Prostate gland (tissue), 2 donors: ENCODE measurements around the gene EBNA1BP2. TPM values are rescaled to one million over a fixed set of nuclear protein-coding genes. Genes with fewer than 3 reads are reported as not detected.
A peak's percentile ranks its signal among the peaks of the same experiment; 100 is the strongest.
"Not testable (repeated sequence)": the region's sequence is repeated elsewhere in the genome, so short reads cannot be mapped to it uniquely, and the experiment has no call there.

Experiments
- DNase-seq: peaks from one replicate; pipeline ENCODE4 v3.0.0-alpha.2; 2019; ENCODE audit warnings: low spot score
- H3K27ac ChIP-seq, 2 donors: fragments of 200-600 bp; sonication (generic); 2 replicates each; pipeline ENCODE4 v1.5.1; 2017 to 2019
- H3K27me3 ChIP-seq: fragments of 200-600 bp; sonication (generic); replicated peaks from 2 replicates; pipeline ENCODE4 v1.5.1; 2019; ENCODE audit not compliant: insufficient read depth
- H3K36me3 ChIP-seq, 2 donors: fragments of 200-600 bp; sonication (generic); 1 replicate in 1 of 2; 2 replicates in 1 of 2; pipeline versions ENCODE4 v1.5.1 to v1.8.1; 2017 to 2019
- H3K4me1 ChIP-seq: fragments of 200-600 bp; sonication (generic); replicated peaks from 2 replicates; pipeline ENCODE4 v1.5.1; 2019
- H3K4me3 ChIP-seq, 2 donors: fragments of 200-600 bp; sonication (generic); 2 replicates each; pipeline ENCODE4 v1.5.1; 2017 to 2019
- H3K9me3 ChIP-seq: fragments of 200-600 bp; sonication (generic); 2 replicates; pipeline ENCODE4 v1.5.1; 2017
- CTCF ChIP-seq, 4 experiments: fragments of 200-600 bp in 2 of 4; fragments of 450-650 bp in 2 of 4; sonication (generic) in 2 of 4; IDR thresholded peaks; 1 replicate in 3 of 4; 2 replicates in 1 of 4; pipeline ENCODE4 v1.5.1; 2016 to 2019; ENCODE audit warnings: antibody characterized with exemption in 4 of 4, mild to moderate bottlenecking in 2 of 4, moderate library complexity in 2 of 4
- POLR2A ChIP-seq: fragments of 450-650 bp; IDR thresholded peaks from one replicate; pipeline ENCODE4 v1.6.1; 2016; ENCODE audit warnings: antibody characterized with exemption, mild to moderate bottlenecking
- POLR2AphosphoS5 ChIP-seq: sonication (generic); formaldehyde crosslinking; IDR thresholded peaks from one replicate; pipeline ENCODE4 v1.6.1; 2017; ENCODE audit warnings: antibody characterized with exemption
- WGBS: methylation state at CpG from one replicate; pipeline ENCODE4 v1.1.5; 2018; 5-methylcytosine and 5-hydroxymethylcytosine counted together
- intact Hi-C: fragments of 100-400 bp; cut with DNase I; formaldehyde crosslinking; loops from one replicate; pipeline ENCODE4 v1.14.2; 2022
- total RNA-seq, 2 donors: library from RNA; depleted of rRNA; stranded (reverse); fragments of >200 nt; gene quantifications; one replicate each; pipeline ENCODE4 v1.1.0, GENCODE V29; 2016

The EBNA1BP2 gene
- total RNA-seq, 2 donors from 2014 or later: 65.7 to 70.7 TPM

DNA sequence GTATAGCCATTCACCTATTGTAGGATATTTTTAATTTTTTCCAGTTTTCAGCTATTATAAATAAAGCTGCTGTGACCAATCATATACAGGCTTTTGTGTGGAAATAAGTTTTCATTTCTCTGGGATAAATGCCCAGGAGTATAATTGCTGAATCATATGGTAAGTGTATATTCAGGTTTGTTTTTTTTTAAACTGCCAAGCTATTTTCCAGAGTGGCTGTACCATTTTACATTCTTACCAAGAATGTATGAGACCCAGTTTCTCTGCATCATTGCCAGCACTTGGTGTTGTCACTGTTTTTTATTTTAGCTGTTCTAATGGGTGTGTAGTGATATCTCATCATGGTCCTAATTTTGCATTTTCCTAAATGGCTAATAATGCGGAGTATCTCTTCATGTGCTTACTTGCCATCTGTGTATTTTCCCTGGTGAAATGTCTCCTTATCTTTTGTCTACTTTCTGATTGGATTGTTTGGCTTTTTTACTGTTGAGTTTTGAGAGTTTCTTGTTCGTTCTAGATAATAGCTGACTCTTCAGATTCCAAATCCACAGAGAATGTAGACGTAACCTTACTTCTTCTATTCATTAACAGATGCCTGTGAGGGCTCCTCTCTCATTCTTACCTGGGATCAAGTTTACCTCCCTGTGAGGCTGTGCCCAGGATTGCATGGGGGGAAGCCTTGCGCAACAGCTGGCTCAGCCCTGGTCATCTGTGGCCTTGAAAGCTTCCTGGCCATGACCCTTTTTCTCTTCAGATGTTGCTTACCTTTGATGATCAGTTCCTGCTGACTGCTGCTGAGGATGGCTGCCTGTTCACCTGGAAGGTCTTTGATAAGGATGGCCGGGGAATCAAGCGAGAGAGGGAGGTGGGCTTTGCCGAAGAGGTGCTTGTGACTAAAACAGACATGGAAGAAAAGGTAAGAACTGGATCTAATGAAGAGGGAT lies 42.7 kb upstream of the EBNA1BP2 start:
- 73% methylated on average over 7 of the region's 7 CpGs for WGBS
- Histone ChIP-seq H3K27ac (no peak overlapping the region), H3K4me3 (no peak overlapping the region), H3K9me3 (no peaks in the 10 kb centered on the region), H3K27me3 (no peaks in the 10 kb centered on the region), H3K36me3 (no peaks in the 10 kb centered on the region), H3K4me1 (peaks cover 5% of the 10 kb centered on the region)
- DNase-seq: no peak
- intact Hi-C loops: no loop called here
- TF ChIP-seq POLR2AphosphoS5 (no peak), CTCF (IDR thresholded peaks at IDR 0.05) (no peak), POLR2A (no peak)

GRCh38 chr1:43208277-43208676 lies 36.2 kb upstream of the EBNA1BP2 start:
- DNase-seq, H3K4me1 ChIP-seq, H3K4me3 ChIP-seq, H3K27ac ChIP-seq, intact Hi-C loops, H3K9me3 ChIP-seq, H3K27me3 ChIP-seq, H3K36me3 ChIP-seq: not testable (repeated sequence)
- 95% methylated on average over 8 of the region's 8 CpGs for WGBS

DNA sequence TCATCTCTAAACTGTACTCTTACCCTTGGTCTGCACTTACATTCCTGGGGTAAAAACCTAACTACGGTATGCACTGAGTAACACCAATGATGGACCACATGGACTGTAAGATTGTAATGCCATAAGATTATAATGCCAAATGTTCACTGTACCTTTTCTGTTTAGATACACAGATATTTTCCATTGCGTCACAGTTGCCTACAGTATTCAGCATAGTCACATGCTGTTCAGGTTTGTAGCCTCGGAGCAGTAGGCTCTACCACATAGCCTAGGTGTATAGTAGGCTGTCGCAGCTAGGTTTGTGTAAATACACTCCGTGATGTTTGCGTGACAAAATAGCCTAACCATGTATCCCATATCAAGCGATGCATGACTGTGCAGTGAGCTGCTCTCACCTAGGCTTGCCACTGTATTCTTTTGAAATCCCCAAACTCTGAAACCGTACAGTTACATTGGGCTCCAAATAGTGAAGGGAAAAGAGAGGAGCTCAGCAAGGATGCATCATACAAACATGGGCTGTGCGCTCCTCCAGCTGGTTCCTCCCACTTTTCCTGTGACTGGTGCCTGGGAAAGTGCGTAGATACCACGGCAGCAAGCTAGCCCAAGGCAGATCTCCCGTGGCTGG lies 35.3 kb upstream of the EBNA1BP2 start:
- DNase-seq: no peak
- Histone ChIP-seq H3K4me1 (peaks cover 2% of the 10 kb centered on the region), H3K4me3 (no peak overlapping the region), H3K36me3 (no peaks in the 10 kb centered on the region), H3K27me3 (no peaks in the 10 kb centered on the region), H3K9me3 (no peaks in the 10 kb centered on the region), H3K27ac (no peak overlapping the region)
- 88% methylated on average over 12 of the region's 12 CpGs for WGBS
- intact Hi-C loops: no loop called here
- no peak for TF ChIP-seq POLR2A
- no peak for TF ChIP-seq CTCF (IDR thresholded peaks at IDR 0.05)
- no peak for TF ChIP-seq POLR2AphosphoS5

DNA sequence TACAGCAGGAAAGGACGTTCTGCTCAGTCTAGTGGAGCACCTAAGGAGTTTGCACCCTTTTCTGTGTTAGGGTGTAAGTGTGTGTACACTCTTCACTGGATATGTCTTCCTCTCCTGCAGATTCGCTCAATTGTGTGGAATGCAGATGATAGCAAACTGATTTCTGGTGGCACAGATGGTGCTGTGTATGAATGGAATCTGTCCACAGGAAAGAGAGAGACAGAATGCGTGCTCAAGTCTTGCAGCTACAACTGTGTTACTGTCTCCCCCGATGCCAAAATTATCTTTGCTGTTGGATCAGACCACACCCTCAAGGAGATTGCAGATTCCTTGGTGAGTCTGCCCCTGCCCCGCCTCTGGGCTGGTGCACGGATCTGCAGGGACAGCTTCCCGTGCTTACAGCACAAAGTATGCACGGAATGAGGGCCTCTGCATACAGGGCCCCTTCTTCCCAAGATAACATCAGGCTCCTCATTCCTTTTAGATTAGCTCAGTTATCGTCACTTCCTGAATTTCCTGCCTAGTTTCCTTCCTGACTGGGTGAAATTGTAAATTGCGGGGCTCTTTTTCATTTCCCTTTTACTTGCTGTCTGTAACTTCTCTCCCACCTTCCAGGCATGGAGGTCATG lies 34.6 kb upstream of the EBNA1BP2 start:
- H3K9me3 ChIP-seq: no peaks in the 10 kb centered on the region
- peaks cover 2% of the 10 kb centered on the region for H3K4me1 ChIP-seq
- H3K4me3 ChIP-seq: no peak overlapping the region
- WGBS: 15% methylated on average over 10 of the region's 10 CpGs
- peak; percentile 53 for TF ChIP-seq POLR2AphosphoS5
- TF ChIP-seq POLR2A: no peak
- TF ChIP-seq CTCF (IDR thresholded peaks at IDR 0.05): no peak
- H3K27ac ChIP-seq: no peak overlapping the region
- intact Hi-C loops: no loop called here
- no peaks in the 10 kb centered on the region for H3K36me3 ChIP-seq
- DNase-seq: no peak
- H3K27me3 ChIP-seq: no peaks in the 10 kb centered on the region

DNA sequence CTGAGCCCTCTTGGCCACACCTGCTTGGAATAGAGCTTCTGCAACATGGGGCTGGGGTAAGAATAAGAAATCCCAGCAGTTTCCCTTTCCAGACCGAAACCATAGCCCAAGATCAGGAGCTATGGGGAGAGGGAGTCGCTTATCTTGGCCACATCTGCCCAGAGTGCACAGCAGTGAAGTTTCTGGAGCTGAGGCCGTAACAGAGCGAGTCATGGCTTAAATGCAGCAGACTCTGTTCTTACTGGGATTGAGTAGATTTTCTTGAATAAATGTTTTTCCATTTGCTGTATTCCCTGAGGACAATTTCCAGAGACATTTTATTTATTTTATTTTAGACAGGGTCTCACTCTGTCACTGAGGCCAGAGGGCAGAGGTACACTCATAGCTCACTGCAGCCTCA lies 33.6 kb upstream of the EBNA1BP2 start:
- Histone ChIP-seq H3K9me3 (no peaks in the 10 kb centered on the region), H3K27me3 (no peaks in the 10 kb centered on the region), H3K36me3 (no peaks in the 10 kb centered on the region), H3K4me3 (no peak overlapping the region), H3K27ac (no peak overlapping the region), H3K4me1 (peaks cover 2% of the 10 kb centered on the region)
- intact Hi-C loops: no loop called here
- DNase-seq: no peak
- 91% methylated on average over 4 of the region's 4 CpGs for WGBS
- no peak for TF ChIP-seq POLR2AphosphoS5
- TF ChIP-seq CTCF (IDR thresholded peaks at IDR 0.05): no peak
- TF ChIP-seq POLR2A: no peak
